ENCODE measurements around the gene DDHD1. TPM values are rescaled to one million over a fixed set of nuclear protein-coding genes. Genes with fewer than 3 reads are reported as not detected.

The DDHD1 gene
- total and polyA plus RNA-seq, 2 experiments from 2014 or later = 11.2 to 28.9 TPM

DNA sequence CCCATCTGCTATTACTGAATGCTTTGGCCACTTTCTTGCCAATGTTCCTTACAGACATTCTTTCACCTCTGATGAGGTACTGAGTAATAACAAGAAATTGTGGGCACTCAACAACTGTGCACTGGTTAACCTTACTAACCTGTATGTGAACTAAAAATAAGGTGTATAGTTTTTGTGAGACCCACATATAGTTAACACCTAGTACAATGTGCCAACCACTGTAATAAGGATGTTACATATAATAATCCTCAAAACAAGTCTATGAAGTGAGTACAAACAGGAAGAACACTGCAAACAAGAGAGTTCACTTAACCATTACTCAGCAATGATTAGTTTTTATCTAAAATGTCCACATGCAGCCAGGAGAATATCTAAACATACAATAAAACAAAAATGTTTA lies 4.5 kb downstream of the DDHD1 start:
- Mint-ChIP-seq H3K4me3 (no peak overlapping the region), H3K27me3 (ENCODE audit: insufficient read depth, low read depth, poor library complexity) (peaks cover 13% of the 10 kb centered on the region), H3K9me3 (no peaks in the 10 kb centered on the region; the same call in 2 of the 3 replicates), H3K4me1 (peaks cover 19% of the 10 kb centered on the region), H3K36me3 (ENCODE audit: low read depth) (no peaks in the 10 kb centered on the region; the same call in 2 of the 3 replicates), H3K27ac (no peak overlapping the region)
- Histone ChIP-seq H3K9me2 (ENCODE audit: insufficient read depth) (no peaks in the 10 kb centered on the region), H3F3A (replicated peaks; ENCODE audit: low read depth) (no peaks in the 10 kb centered on the region; the same call in 1 of the 2 replicates), H3K27ac (ENCODE audit: low read depth) (no peak overlapping the region), H3K4me2 (no peak overlapping the region), H3K36me3 (ENCODE audit: insufficient read depth) (no peaks in the 10 kb centered on the region), H3K27me3 (ENCODE audit: insufficient read depth) (peaks cover 19% of the 10 kb centered on the region), H3K79me2 (replicated peaks; ENCODE audit: insufficient read depth) (peaks cover 77% of the 10 kb centered on the region), H3K4me1 (ENCODE audit: insufficient read depth) (peaks cover 22% of the 10 kb centered on the region), H2AFZ (no peak overlapping the region), H3K4me3 (no peak overlapping the region), H4K20me1 (replicated peaks; ENCODE audit: insufficient read depth) (peaks cover 28% of the 10 kb centered on the region)
- DNase-seq (ENCODE audit: low spot score) = no peak
- ATAC-seq = no peak
- TF ChIP-seq POLR2AphosphoS5 (IDR thresholded peaks at IDR 0.05; ENCODE audit: low read depth) (no peak), EZH2 (IDR thresholded peaks at IDR 0.05; ENCODE audit: low read depth, unreplicated experiment) (no peak), STAT1 (IDR thresholded peaks at IDR 0.05; ENCODE audit: unreplicated experiment) (no peak), NANOG (IDR thresholded peaks at IDR 0.05; ENCODE audit: borderline replicate concordance) (no peak), EZH2phosphoT487 (IDR thresholded peaks at IDR 0.05; ENCODE audit: unreplicated experiment) (no peak), CREB1 (CRISPR knock-in tag; IDR thresholded peaks at IDR 0.05; ENCODE audit: low read depth) (no peak), ZNF114 (CRISPR knock-in tag; IDR thresholded peaks at IDR 0.05) (no peak), JUNB (IDR thresholded peaks at IDR 0.05; ENCODE audit: unreplicated experiment) (no peak), ZNF331 (CRISPR knock-in tag; IDR thresholded peaks at IDR 0.05; ENCODE audit: low read depth) (no peak)
- TF ChIP-seq, protein P1, sequence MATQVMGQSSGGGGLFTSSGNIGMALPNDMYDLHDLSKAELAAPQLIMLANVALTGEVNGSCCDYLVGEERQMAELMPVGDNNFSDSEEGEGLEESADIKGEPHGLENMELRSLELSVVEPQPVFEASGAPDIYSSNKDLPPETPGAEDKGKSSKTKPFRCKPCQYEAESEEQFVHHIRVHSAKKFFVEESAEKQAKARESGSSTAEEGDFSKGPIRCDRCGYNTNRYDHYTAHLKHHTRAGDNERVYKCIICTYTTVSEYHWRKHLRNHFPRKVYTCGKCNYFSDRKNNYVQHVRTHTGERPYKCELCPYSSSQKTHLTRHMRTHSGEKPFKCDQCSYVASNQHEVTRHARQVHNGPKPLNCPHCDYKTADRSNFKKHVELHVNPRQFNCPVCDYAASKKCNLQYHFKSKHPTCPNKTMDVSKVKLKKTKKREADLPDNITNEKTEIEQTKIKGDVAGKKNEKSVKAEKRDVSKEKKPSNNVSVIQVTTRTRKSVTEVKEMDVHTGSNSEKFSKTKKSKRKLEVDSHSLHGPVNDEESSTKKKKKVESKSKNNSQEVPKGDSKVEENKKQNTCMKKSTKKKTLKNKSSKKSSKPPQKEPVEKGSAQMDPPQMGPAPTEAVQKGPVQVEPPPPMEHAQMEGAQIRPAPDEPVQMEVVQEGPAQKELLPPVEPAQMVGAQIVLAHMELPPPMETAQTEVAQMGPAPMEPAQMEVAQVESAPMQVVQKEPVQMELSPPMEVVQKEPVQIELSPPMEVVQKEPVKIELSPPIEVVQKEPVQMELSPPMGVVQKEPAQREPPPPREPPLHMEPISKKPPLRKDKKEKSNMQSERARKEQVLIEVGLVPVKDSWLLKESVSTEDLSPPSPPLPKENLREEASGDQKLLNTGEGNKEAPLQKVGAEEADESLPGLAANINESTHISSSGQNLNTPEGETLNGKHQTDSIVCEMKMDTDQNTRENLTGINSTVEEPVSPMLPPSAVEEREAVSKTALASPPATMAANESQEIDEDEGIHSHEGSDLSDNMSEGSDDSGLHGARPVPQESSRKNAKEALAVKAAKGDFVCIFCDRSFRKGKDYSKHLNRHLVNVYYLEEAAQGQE (IDR thresholded peaks at IDR 0.05; ENCODE audit: unreplicated experiment) = no peak
- TF ChIP-seq, protein P2, sequence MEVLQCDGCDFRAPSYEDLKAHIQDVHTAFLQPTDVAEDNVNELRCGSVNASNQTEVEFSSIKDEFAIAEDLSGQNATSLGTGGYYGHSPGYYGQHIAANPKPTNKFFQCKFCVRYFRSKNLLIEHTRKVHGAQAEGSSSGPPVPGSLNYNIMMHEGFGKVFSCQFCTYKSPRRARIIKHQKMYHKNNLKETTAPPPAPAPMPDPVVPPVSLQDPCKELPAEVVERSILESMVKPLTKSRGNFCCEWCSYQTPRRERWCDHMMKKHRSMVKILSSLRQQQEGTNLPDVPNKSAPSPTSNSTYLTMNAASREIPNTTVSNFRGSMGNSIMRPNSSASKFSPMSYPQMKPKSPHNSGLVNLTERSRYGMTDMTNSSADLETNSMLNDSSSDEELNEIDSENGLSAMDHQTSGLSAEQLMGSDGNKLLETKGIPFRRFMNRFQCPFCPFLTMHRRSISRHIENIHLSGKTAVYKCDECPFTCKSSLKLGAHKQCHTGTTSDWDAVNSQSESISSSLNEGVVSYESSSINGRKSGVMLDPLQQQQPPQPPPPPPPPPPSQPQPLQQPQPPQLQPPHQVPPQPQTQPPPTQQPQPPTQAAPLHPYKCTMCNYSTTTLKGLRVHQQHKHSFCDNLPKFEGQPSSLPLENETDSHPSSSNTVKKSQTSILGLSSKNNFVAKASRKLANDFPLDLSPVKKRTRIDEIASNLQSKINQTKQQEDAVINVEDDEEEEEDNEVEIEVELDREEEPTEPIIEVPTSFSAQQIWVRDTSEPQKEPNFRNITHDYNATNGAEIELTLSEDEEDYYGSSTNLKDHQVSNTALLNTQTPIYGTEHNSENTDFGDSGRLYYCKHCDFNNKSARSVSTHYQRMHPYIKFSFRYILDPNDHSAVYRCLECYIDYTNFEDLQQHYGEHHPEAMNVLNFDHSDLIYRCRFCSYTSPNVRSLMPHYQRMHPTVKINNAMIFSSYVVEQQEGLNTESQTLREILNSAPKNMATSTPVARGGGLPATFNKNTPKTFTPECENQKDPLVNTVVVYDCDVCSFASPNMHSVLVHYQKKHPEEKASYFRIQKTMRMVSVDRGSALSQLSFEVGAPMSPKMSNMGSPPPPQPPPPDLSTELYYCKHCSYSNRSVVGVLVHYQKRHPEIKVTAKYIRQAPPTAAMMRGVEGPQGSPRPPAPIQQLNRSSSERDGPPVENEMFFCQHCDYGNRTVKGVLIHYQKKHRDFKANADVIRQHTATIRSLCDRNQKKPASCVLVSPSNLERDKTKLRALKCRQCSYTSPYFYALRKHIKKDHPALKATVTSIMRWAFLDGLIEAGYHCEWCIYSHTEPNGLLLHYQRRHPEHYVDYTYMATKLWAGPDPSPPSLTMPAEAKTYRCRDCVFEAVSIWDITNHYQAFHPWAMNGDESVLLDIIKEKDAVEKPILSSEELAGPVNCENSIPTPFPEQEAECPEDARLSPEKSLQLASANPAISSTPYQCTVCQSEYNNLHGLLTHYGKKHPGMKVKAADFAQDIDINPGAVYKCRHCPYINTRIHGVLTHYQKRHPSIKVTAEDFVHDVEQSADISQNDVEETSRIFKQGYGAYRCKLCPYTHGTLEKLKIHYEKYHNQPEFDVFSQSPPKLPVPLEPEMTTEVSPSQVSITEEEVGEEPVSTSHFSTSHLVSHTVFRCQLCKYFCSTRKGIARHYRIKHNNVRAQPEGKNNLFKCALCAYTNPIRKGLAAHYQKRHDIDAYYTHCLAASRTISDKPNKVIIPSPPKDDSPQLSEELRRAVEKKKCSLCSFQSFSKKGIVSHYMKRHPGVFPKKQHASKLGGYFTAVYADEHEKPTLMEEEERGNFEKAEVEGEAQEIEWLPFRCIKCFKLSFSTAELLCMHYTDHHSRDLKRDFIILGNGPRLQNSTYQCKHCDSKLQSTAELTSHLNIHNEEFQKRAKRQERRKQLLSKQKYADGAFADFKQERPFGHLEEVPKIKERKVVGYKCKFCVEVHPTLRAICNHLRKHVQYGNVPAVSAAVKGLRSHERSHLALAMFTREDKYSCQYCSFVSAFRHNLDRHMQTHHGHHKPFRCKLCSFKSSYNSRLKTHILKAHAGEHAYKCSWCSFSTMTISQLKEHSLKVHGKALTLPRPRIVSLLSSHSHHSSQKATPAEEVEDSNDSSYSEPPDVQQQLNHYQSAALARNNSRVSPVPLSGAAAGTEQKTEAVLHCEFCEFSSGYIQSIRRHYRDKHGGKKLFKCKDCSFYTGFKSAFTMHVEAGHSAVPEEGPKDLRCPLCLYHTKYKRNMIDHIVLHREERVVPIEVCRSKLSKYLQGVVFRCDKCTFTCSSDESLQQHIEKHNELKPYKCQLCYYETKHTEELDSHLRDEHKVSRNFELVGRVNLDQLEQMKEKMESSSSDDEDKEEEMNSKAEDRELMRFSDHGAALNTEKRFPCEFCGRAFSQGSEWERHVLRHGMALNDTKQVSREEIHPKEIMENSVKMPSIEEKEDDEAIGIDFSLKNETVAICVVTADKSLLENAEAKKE (CRISPR knock-in tag; IDR thresholded peaks at IDR 0.05) = no peak
- TF ChIP-seq, protein P3, sequence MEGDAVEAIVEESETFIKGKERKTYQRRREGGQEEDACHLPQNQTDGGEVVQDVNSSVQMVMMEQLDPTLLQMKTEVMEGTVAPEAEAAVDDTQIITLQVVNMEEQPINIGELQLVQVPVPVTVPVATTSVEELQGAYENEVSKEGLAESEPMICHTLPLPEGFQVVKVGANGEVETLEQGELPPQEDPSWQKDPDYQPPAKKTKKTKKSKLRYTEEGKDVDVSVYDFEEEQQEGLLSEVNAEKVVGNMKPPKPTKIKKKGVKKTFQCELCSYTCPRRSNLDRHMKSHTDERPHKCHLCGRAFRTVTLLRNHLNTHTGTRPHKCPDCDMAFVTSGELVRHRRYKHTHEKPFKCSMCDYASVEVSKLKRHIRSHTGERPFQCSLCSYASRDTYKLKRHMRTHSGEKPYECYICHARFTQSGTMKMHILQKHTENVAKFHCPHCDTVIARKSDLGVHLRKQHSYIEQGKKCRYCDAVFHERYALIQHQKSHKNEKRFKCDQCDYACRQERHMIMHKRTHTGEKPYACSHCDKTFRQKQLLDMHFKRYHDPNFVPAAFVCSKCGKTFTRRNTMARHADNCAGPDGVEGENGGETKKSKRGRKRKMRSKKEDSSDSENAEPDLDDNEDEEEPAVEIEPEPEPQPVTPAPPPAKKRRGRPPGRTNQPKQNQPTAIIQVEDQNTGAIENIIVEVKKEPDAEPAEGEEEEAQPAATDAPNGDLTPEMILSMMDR (conservative IDR thresholded peaks at IDR 0.05; ENCODE audit: low read depth in 2 of 2) = no peak
- TF ChIP-seq, protein P4, sequence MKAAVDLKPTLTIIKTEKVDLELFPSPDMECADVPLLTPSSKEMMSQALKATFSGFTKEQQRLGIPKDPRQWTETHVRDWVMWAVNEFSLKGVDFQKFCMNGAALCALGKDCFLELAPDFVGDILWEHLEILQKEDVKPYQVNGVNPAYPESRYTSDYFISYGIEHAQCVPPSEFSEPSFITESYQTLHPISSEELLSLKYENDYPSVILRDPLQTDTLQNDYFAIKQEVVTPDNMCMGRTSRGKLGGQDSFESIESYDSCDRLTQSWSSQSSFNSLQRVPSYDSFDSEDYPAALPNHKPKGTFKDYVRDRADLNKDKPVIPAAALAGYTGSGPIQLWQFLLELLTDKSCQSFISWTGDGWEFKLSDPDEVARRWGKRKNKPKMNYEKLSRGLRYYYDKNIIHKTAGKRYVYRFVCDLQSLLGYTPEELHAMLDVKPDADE (IDR thresholded peaks at IDR 0.05) = no peak

All from GM23338 (cell line).